GM18499 (cell line): ENCODE results near the gene FLT1.

Source experiments
- ATAC-seq: cut with Tn5 transposase; IDR thresholded peaks from one replicate; pipeline ENCODE4 v1.9.1; 2021; ENCODE audit warnings: moderate number of reproducible peaks; ENCODE audit not compliant: insufficient read depth, unreplicated experiment

Gene FLT1

GRCh38 chr13:28529836-28530235 lies 34.9 kb upstream of the FLT1 start:
- ATAC-seq, result no peak

GRCh38 chr13:28528848-28529247 lies 33.9 kb upstream of the FLT1 start:
- ATAC-seq, result no peak

GRCh38 chr13:28528388-28528787 lies 33.5 kb upstream of the FLT1 start:
- no peak for ATAC-seq

GRCh38 chr13:28527629-28528028 lies 32.7 kb upstream of the FLT1 start:
- ATAC-seq, result no peak

- ATAC-seq, result no peak
Observed at GRCh38 chr13:28526876-28527275, 31.9 kb upstream of the FLT1 start.

GRCh38 chr13:28522871-28523270 lies 27.9 kb upstream of the FLT1 start:
- ATAC-seq, result no peak

- no peak for ATAC-seq
Observed at GRCh38 chr13:28513745-28514144, 18.8 kb upstream of the FLT1 start.

GRCh38 chr13:28510542-28510941 lies 15.6 kb upstream of the FLT1 start:
- no peak for ATAC-seq

GRCh38 chr13:28510066-28510465 lies 15.1 kb upstream of the FLT1 start:
- no peak for ATAC-seq

GRCh38 chr13:28505543-28506135 lies 10.7 kb upstream of the FLT1 start:
- ATAC-seq, result no peak

- ATAC-seq, result no peak
Observed at GRCh38 chr13:28503182-28503967, 8.4 kb upstream of the FLT1 start.

GRCh38 chr13:28501547-28501946 lies 6.6 kb upstream of the FLT1 start:
- ATAC-seq, result no peak

- ATAC-seq, result no peak
Observed at GRCh38 chr13:28499609-28500008, 4.7 kb upstream of the FLT1 start.

- no peak for ATAC-seq
Observed at GRCh38 chr13:28498481-28499115, 3.7 kb upstream of the FLT1 start.

- ATAC-seq, result no peak
Observed at GRCh38 chr13:28497143-28497876, 2.4 kb upstream of the FLT1 start.

GRCh38 chr13:28496188-28496564 lies 1.2 kb upstream of the FLT1 start:
- ATAC-seq, result no peak

GRCh38 chr13:28495538-28496187 lies 735 bp upstream of the FLT1 start:
- ATAC-seq, result no peak

GRCh38 chr13:28494504-28494777 lies 487 bp downstream of the FLT1 start:
- no peak for ATAC-seq

- ATAC-seq, result no peak
Observed at GRCh38 chr13:28493740-28494503, 1.0 kb downstream of the FLT1 start.
